Cardiac ventricle fibroblast (primary cell): Measurements from ENCODE around the gene DENND1A. TPM values are rescaled to one million over a fixed set of nuclear protein-coding genes. Genes with fewer than 3 reads are reported as not detected.

Source experiments
- total RNA-seq: library from RNA; depleted of rRNA; stranded (reverse); fragments of >200 nt; gene quantifications from 2 replicates; pipeline ENCODE4 v1.2.3, GENCODE V29; 2015

The DENND1A gene, protein sequence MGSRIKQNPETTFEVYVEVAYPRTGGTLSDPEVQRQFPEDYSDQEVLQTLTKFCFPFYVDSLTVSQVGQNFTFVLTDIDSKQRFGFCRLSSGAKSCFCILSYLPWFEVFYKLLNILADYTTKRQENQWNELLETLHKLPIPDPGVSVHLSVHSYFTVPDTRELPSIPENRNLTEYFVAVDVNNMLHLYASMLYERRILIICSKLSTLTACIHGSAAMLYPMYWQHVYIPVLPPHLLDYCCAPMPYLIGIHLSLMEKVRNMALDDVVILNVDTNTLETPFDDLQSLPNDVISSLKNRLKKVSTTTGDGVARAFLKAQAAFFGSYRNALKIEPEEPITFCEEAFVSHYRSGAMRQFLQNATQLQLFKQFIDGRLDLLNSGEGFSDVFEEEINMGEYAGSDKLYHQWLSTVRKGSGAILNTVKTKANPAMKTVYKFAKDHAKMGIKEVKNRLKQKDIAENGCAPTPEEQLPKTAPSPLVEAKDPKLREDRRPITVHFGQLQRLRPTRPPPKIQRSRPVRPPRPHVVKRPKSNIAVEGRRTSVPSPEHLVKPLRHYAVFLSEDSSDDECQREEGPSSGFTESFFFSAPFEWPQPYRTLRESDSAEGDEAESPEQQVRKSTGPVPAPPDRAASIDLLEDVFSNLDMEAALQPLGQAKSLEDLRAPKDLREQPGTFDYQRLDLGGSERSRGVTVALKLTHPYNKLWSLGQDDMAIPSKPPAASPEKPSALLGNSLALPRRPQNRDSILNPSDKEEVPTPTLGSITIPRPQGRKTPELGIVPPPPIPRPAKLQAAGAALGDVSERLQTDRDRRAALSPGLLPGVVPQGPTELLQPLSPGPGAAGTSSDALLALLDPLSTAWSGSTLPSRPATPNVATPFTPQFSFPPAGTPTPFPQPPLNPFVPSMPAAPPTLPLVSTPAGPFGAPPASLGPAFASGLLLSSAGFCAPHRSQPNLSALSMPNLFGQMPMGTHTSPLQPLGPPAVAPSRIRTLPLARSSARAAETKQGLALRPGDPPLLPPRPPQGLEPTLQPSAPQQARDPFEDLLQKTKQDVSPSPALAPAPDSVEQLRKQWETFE
- total RNA-seq = 9.9 and 10.2 TPM in 2 replicates

DNA sequence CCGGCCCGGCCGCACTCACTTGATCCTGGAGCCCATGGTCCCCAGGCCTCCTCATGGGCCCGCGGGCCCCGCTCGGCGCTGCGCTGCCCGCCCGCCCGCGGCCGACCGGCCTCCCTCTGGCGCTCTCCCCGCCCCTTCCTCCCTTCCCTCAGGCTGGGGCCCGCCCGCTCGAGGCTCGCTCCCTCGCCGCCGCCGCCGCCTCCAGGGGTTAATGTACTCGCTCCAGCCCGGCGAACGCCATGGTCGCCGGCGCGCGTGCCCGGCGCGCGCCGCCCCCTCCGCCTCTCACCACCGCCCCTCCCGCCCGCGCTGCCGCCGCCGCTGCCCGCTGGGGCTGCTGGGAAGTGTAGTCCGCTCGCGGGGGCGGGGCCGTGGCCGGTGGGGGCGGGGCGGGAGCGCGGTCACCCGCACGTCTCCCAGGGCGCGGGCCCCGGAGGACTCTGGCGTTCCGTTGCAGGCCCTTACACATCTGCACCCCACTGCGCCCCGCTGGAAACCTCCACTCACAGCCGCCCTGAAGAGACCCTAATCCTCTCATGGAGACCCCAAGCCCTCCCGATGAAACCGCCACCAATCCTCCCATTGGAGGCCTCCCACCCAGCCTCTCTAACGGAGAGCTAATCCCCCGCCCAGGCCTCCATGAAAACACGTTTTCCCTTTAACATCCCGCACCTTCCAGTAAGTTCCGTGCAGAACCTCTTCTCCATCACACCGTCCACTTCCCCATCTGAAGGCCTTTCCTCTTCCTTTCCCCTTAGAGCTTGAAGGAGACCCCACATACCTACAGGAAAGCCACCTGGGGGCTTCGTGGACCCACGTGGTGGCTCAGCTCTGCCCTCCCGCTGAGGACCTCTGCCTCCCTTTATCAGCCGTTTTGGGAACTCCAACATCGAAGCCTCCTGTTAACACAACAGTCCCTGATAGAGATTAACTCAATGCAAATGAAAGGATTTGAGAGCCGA is at the start of gene DENND1A:
DENND1A (minus strand) TSS at position 257 of the 962 bp plus-strand sequence; CDS start at position 36, 221 bp downstream.

DNA sequence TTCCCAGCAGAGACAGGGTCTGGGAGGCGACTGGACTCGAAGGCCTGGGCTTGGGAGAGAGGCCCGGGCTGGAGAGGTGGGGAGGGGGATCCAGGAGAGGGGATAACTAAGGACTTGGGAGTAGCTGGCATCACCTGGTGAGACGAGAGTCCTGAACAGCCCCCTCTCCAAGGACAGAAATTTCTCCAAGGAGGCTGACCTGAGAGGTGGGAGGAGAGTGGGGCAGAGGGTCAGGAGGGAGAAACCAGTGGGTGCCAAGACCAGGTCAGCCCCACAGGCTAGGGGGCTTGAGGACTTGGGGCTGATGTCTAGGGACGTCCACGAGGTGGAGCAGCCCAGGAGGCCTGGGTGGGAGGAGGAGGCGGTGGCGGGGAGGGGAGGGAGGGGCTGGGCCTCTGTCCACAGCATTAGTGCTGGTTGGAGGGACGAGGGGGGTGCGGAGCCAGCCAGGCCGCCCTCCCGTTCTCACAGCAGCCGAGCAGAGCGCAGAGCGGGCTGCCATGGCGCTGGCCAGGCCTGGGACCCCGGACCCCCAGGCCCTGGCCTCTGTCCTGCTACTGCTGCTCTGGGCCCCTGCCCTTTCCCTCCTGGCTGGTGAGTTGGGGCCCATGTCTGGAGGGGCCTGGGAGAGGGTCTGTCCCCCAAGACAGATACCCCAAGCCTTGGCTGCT is 574.0 kb downstream of the DENND1A start, which contains the start of gene CRB2:
CRB2 (plus strand) TSS at position 437 of the 671 bp plus-strand sequence; CDS start at position 501, 64 bp downstream.

Other genes starting within 250 kb of the DENND1A start
- gene LHX2, start 81.6 kb upstream of the DENND1A start, total RNA-seq = 0.29 and 0.56 TPM in 2 replicates